Fibroblast of lung (primary cell): ENCODE data around the gene GRIN2A. TPM values are rescaled to one million over a fixed set of nuclear protein-coding genes. Genes with fewer than 3 reads are reported as not detected.

ENCODE experiments used
- DNase-seq, 2 donors: peaks; one replicate each; pipeline versions ENCODE4 v3.0.0 to v3.0.0-alpha.2; 2010; ENCODE audit warnings: low read depth in 2 of 2
- H2AFZ ChIP-seq: 2 replicates; pipeline ENCODE4 v1.5.1; 2012; ENCODE audit warnings: low read length, control low read depth, inconsistent platforms
- H3K27ac ChIP-seq: 2 replicates; pipeline ENCODE4 v1.5.1; 2011; ENCODE audit warnings: low read length, control low read depth; ENCODE audit not compliant: insufficient read depth
- H3K27me3 ChIP-seq: 2 replicates; pipeline ENCODE4 v1.5.1; 2011; ENCODE audit warnings: mild to moderate bottlenecking, low read length; ENCODE audit not compliant: control insufficient read depth, insufficient read depth
- H3K36me3 ChIP-seq: 2 replicates; pipeline ENCODE4 v1.5.1; 2011; ENCODE audit warnings: low read length; ENCODE audit not compliant: control insufficient read depth, insufficient read depth
- H3K4me1 ChIP-seq: 2 replicates; pipeline ENCODE4 v1.5.1; 2011; ENCODE audit warnings: low read length; ENCODE audit not compliant: control insufficient read depth, insufficient read depth; ENCODE audit errors: extremely low read depth
- H3K4me2 ChIP-seq: 2 replicates; pipeline ENCODE4 v1.5.1; 2011; ENCODE audit warnings: low read length, control low read depth; ENCODE audit not compliant: insufficient read depth; ENCODE audit errors: extremely low read depth
- H3K4me3 ChIP-seq, 4 experiments: fragments of 200-600 bp in 1 of 4; sonication (generic) in 1 of 4; replicated peaks in 1 of 4; 2 replicates each; pipeline ENCODE4 v1.5.1; 2011 to 2016; ENCODE audit warnings: low read length in 4 of 4, low read depth in 3 of 4, mild to moderate bottlenecking in 3 of 4, control low read depth in 2 of 4, inconsistent platforms in 1 of 4, mixed read lengths in 1 of 4; ENCODE audit not compliant: insufficient read depth in 1 of 4; ENCODE audit errors: control extremely low read depth in 1 of 4
- H3K79me2 ChIP-seq: 2 replicates; pipeline ENCODE4 v1.5.1; 2012; ENCODE audit warnings: mild to moderate bottlenecking, low read length, inconsistent platforms; ENCODE audit not compliant: control insufficient read depth, insufficient read depth
- H3K9ac ChIP-seq: 2 replicates; pipeline ENCODE4 v1.5.1; 2011; ENCODE audit warnings: mild to moderate bottlenecking, low read length, control low read depth; ENCODE audit not compliant: insufficient read depth
- H3K9me3 ChIP-seq: 2 replicates; pipeline ENCODE4 v1.5.1; 2012; ENCODE audit warnings: low read depth, low read length; ENCODE audit not compliant: control insufficient read depth, insufficient read depth
- H4K20me1 ChIP-seq: 2 replicates; pipeline ENCODE4 v1.5.1; 2011; ENCODE audit warnings: low read length; ENCODE audit not compliant: control insufficient read depth, insufficient read depth; ENCODE audit errors: extremely low read depth
- EZH2 ChIP-seq: IDR thresholded peaks from 2 replicates; pipeline ENCODE4 v1.5.1; 2012; ENCODE audit warnings: low read length, control low read depth, mild to moderate bottlenecking; ENCODE audit errors: missing control alignments
- polyA plus RNA-seq, 2 donors: library from polyadenylated mRNA; depleted of rRNA in 1 of 2; stranded (reverse) in 1 of 2; unstranded in 1 of 2; fragments of >200 nt; gene quantifications; 2 replicates each; pipeline ENCODE4 v1.2.1, GENCODE V29; 2011 to 2012; ENCODE audit warnings: missing spikeins in 1 of 2
- total RNA-seq: library from RNA; depleted of rRNA; stranded (reverse); fragments of >200 nt; gene quantifications from 2 replicates; pipeline ENCODE4 v1.2.1, GENCODE V29; 2014
- TF ChIP-seq, protein P1 (sequence below), 2 donors: IDR thresholded peaks in 1 of 2; conservative IDR thresholded peaks in 1 of 2; 1 replicate in 1 of 2; 2 replicates in 1 of 2; pipeline ENCODE4 v1.5.1; 2011 to 2012; ENCODE audit warnings: low read length in 2 of 2, control low read depth in 1 of 2, inconsistent platforms in 1 of 2, low read depth in 1 of 2, mild to moderate bottlenecking in 1 of 2

The GRIN2A gene
- total and polyA plus RNA-seq, 2 donors (not counting 1 experiment from before 2014, with no cell fraction given) = 0.15 to 0.33 TPM

GRCh38 chr16:10103700-10104099 lies 78.5 kb downstream of the GRIN2A start:
- Histone ChIP-seq H2AFZ (no peak overlapping the region), H3K4me3 (no peak overlapping the region), H3K36me3 (no peaks in the 10 kb centered on the region), H3K9ac (no peak overlapping the region), H3K79me2 (no peaks in the 10 kb centered on the region), H3K27me3 (no peaks in the 10 kb centered on the region), H3K9me3 (no peaks in the 10 kb centered on the region), H4K20me1 (no peaks in the 10 kb centered on the region), H3K4me1 (peaks cover 2% of the 10 kb centered on the region), H3K4me2 (no peak overlapping the region), H3K27ac (no peak overlapping the region)
- no peak for DNase-seq
- TF ChIP-seq, protein P1, sequence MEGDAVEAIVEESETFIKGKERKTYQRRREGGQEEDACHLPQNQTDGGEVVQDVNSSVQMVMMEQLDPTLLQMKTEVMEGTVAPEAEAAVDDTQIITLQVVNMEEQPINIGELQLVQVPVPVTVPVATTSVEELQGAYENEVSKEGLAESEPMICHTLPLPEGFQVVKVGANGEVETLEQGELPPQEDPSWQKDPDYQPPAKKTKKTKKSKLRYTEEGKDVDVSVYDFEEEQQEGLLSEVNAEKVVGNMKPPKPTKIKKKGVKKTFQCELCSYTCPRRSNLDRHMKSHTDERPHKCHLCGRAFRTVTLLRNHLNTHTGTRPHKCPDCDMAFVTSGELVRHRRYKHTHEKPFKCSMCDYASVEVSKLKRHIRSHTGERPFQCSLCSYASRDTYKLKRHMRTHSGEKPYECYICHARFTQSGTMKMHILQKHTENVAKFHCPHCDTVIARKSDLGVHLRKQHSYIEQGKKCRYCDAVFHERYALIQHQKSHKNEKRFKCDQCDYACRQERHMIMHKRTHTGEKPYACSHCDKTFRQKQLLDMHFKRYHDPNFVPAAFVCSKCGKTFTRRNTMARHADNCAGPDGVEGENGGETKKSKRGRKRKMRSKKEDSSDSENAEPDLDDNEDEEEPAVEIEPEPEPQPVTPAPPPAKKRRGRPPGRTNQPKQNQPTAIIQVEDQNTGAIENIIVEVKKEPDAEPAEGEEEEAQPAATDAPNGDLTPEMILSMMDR (conservative IDR thresholded peaks at IDR 0.05 in 1 of 2, IDR thresholded peaks at IDR 0.05 in 1 of 2; ENCODE audit: low read depth in 1 of 2, low read length in 2 of 2) = no peak
- TF ChIP-seq EZH2 = no peak

DNA sequence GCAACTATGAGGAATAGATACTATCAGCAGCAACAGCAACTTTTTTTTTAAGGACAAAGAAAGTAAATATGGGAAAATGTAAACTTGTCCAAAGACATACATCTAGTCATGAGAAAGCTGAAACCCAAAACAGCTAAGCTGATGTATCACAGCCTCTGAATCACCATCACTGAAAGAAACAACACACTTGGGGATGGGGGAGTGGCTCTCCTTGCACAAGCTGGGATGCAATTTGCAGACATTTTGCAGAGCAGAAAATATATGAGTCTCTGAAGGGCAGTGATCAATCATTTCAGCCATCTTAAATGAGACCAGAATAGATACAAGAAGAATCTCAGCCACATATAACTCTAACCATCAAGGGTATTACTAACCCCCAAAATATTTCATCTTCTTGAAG lies 79.1 kb downstream of the GRIN2A start:
- H3K36me3 ChIP-seq = no peaks in the 10 kb centered on the region
- no peak overlapping the region for H3K4me3 ChIP-seq
- H2AFZ ChIP-seq = no peak overlapping the region
- TF ChIP-seq, protein P1 (conservative IDR thresholded peaks at IDR 0.05 in 1 of 2, IDR thresholded peaks at IDR 0.05 in 1 of 2; ENCODE audit: low read depth in 1 of 2, low read length in 2 of 2) = no peak
- TF ChIP-seq EZH2 = no peak
- H3K4me2 ChIP-seq = no peak overlapping the region
- H3K79me2 ChIP-seq = no peaks in the 10 kb centered on the region
- DNase-seq = peak in 1 of 2 donors; percentile 75
- no peak overlapping the region for H3K9ac ChIP-seq
- H3K9me3 ChIP-seq = no peaks in the 10 kb centered on the region
- no peaks in the 10 kb centered on the region for H4K20me1 ChIP-seq
- peaks cover 2% of the 10 kb centered on the region for H3K4me1 ChIP-seq
- no peak overlapping the region for H3K27ac ChIP-seq
- no peaks in the 10 kb centered on the region for H3K27me3 ChIP-seq

DNA sequence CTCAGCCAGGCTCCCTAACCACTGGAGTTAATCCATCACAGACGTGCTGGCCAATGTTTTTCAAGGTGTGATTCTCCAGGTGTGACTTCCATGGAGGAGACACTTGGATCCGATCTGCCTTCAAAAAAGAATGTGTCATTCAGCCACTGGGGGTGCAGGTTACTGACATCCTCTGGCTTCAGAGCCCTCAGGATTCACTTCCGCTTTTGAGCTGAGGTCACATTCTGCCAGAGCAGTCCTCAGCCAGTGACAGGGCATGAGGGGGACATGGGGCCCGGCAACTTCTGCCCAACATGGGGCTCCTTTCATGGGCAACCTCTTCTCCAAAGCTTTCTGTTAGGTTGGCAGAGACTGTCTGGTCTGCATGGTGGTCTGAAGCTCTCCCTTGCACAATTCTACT lies 81.4 kb downstream of the GRIN2A start:
- Histone ChIP-seq H3K27me3 (no peaks in the 10 kb centered on the region), H3K9ac (no peak overlapping the region), H3K4me2 (no peak overlapping the region), H2AFZ (no peak overlapping the region), H3K9me3 (no peaks in the 10 kb centered on the region), H3K4me1 (peaks cover 2% of the 10 kb centered on the region), H4K20me1 (no peaks in the 10 kb centered on the region), H3K36me3 (no peaks in the 10 kb centered on the region), H3K27ac (no peak overlapping the region), H3K4me3 (no peak overlapping the region), H3K79me2 (no peaks in the 10 kb centered on the region)
- DNase-seq = no peak
- TF ChIP-seq, protein P1 (conservative IDR thresholded peaks at IDR 0.05 in 1 of 2, IDR thresholded peaks at IDR 0.05 in 1 of 2; ENCODE audit: low read depth in 1 of 2, low read length in 2 of 2) = no peak
- TF ChIP-seq EZH2 = no peak
